K562 (cell line): ENCODE results near the gene CNGB1. TPM values are rescaled to one million over a fixed set of nuclear protein-coding genes. Genes with fewer than 3 reads are reported as not detected.

Experiments used
- ATAC-seq: fragments of 200-7000 bp; cut with Tn5 transposase; 3 replicates; pipeline ENCODE4 v1.9.1; 2020; ENCODE audit warnings: moderate library complexity
- BruUV-seq: library from RNA; stranded (reverse); fragments of 400-500 nt; replicated peaks from 2 replicates; lab custom pipeline; 2021; lab: Mats Ljungman, UMichigan
- CTCF ChIA-PET: fragments of 300-600 bp; formaldehyde crosslinking; extraction: SDS; loops from one replicate; lab custom pipeline; 2021; ENCODE audit warnings: low intra/inter-chr PET ratio; lab: Yijun Ruan, JAX
- POLR2A ChIA-PET: fragments of 300-600, 350-650 bp; sonication (Branson Sonifier 250); formaldehyde crosslinking; extraction: SDS; loops from one replicate; lab custom pipeline; 2021; ENCODE audit warnings: antibody characterized with exemption, inconsistent platforms; lab: Yijun Ruan, JAX
- DNase-seq, 4 experiments: peaks; one replicate each; pipeline versions ENCODE4 v3.0.0 to v3.0.0-alpha.2; 2011 to 2018; ENCODE audit warnings: low spot score in 3 of 4, mixed read lengths in 3 of 4; ENCODE audit errors: extremely low read depth in 1 of 4
- FAIRE-seq: peaks from 2 replicates; lab custom pipeline; 2011; peaks lifted over from hg19 to GRCh38; lab: Jason Lieb, UNC
- H2AFZ ChIP-seq: 2 replicates; pipeline ENCODE4 v1.6.0; 2011; ENCODE audit warnings: low read depth, low read length, control low read depth, inconsistent platforms
- H3K27ac ChIP-seq: fragments of 200-600 bp; 3 replicates; pipeline ENCODE4 v1.8.0; 2011; ENCODE audit warnings: low read depth, mild to moderate bottlenecking, control low read depth, inconsistent platforms, low read length, moderate library complexity, mixed read lengths; ENCODE audit errors: extremely low read depth
- H3K27me3 ChIP-seq, 2 experiments: fragments of 300-600 bp in 1 of 2; 2 replicates in 1 of 2; 3 replicates in 1 of 2; pipeline versions ENCODE4 v1.6.0 to v1.8.0; 2011; ENCODE audit warnings: inconsistent platforms in 2 of 2, low read length in 2 of 2, mild to moderate bottlenecking in 1 of 2, mixed read lengths in 1 of 2, moderate library complexity in 1 of 2; ENCODE audit not compliant: control insufficient read depth in 2 of 2, insufficient read depth in 2 of 2
- H3K36me3 ChIP-seq: fragments of 300-600 bp; 3 replicates; pipeline ENCODE4 v1.8.0; 2011; ENCODE audit warnings: mild to moderate bottlenecking, low read length, inconsistent platforms; ENCODE audit not compliant: control insufficient read depth, insufficient read depth
- H3K4me1 ChIP-seq, 2 experiments: fragments of 200-600 bp in 1 of 2; replicated peaks in 1 of 2; 2 replicates in 1 of 2; 3 replicates in 1 of 2; pipeline versions ENCODE4 v1.5.1 to v1.8.0; 2011; ENCODE audit warnings: inconsistent platforms in 2 of 2, low read length in 2 of 2, mild to moderate bottlenecking in 1 of 2, mixed read lengths in 1 of 2, moderate library complexity in 1 of 2; ENCODE audit not compliant: control insufficient read depth in 2 of 2, insufficient read depth in 2 of 2
- H3K4me2 ChIP-seq: 2 replicates; pipeline ENCODE4 v1.6.1; 2011; ENCODE audit warnings: low read length, control low read depth, inconsistent platforms, mixed read lengths; ENCODE audit not compliant: insufficient read depth
- H3K4me3 ChIP-seq: fragments of 200-600 bp; sonication (generic), shearing (Covaris generic); 2 replicates; pipeline ENCODE4 v1.5.1; 2016; ENCODE audit warnings: control low read depth, inconsistent platforms
- H3K79me2 ChIP-seq: fragments of 200-600 bp; 3 replicates; pipeline ENCODE4 v1.8.0; 2011; ENCODE audit warnings: low read length, inconsistent platforms; ENCODE audit not compliant: control insufficient read depth, insufficient read depth
- H3K9ac ChIP-seq, 2 experiments: 2 replicates each; pipeline versions ENCODE4 v1.6.0 to v1.6.1; 2011; ENCODE audit warnings: low read depth in 2 of 2, low read length in 2 of 2, control low read depth in 1 of 2, inconsistent platforms in 1 of 2, mild to moderate bottlenecking in 1 of 2, mixed read lengths in 1 of 2; ENCODE audit not compliant: insufficient read depth in 1 of 2
- H3K9me1 ChIP-seq: one replicate; pipeline ENCODE4 v1.6.0; 2011; ENCODE audit warnings: inconsistent platforms, mild to moderate bottlenecking, low read length, moderate library complexity; ENCODE audit not compliant: control insufficient read depth, insufficient read depth
- H3K9me3 ChIP-seq: replicated peaks from 2 replicates; pipeline ENCODE4 v1.5.1; 2011; ENCODE audit warnings: low read depth, low read length, inconsistent platforms; ENCODE audit not compliant: control insufficient read depth, insufficient read depth
- H4K20me1 ChIP-seq: replicated peaks from 2 replicates; pipeline ENCODE4 v1.6.1; 2011; ENCODE audit warnings: low read length, inconsistent platforms, mixed read lengths; ENCODE audit not compliant: control insufficient read depth, insufficient read depth
- AFF4 ChIP-seq: sonication (generic); formaldehyde crosslinking; IDR thresholded peaks from 2 replicates; pipeline ENCODE4 v1.8.0; 2023; ENCODE audit warnings: mild to moderate bottlenecking, missing genetic modification reagents
- ARID1B ChIP-seq: fragments of 450-650 bp; IDR thresholded peaks from 2 replicates; pipeline ENCODE4 v1.6.1; 2016; ENCODE audit warnings: antibody characterized with exemption, mild to moderate bottlenecking, inconsistent platforms
- CHD1 ChIP-seq: fragments of 200-600 bp; sonication (generic); IDR thresholded peaks from one replicate; pipeline ENCODE4 v1.6.1; 2012; ENCODE audit warnings: mild to moderate bottlenecking, moderate library complexity, low read length, inconsistent platforms
- FOXM1 ChIP-seq, 2 experiments: fragments of 450-650 bp in 1 of 2; sonication (generic) in 1 of 2; formaldehyde crosslinking in 1 of 2; IDR thresholded peaks; 2 replicates each; pipeline versions ENCODE4 v1.6.1 to v1.9.0; 2017 to 2022; ENCODE audit warnings: low read depth in 2 of 2, mild to moderate bottlenecking in 2 of 2, missing genetic modification reagents in 1 of 2, moderate library complexity in 1 of 2
- KLF10 ChIP-seq: fragments of 250-450 bp; sonication (Bioruptor Pico); IDR thresholded peaks from 2 replicates; pipeline ENCODE4 v1.6.1; 2021; ENCODE audit warnings: matching md5 sums
- NCOR1 ChIP-seq: fragments of 450-650 bp; IDR thresholded peaks from 2 replicates; pipeline ENCODE4 v1.6.1; 2016; ENCODE audit warnings: mild to moderate bottlenecking, moderate library complexity
- NR1H2 ChIP-seq: sonication (generic); formaldehyde crosslinking; IDR thresholded peaks from 2 replicates; pipeline ENCODE4 v1.4.0; 2020; ENCODE audit warnings: mild to moderate bottlenecking, missing genetic modification reagents
- RBBP5 ChIP-seq: fragments of 200-600 bp; sonication (generic); IDR thresholded peaks from 2 replicates; pipeline ENCODE4 v1.6.1; 2012; ENCODE audit warnings: borderline replicate concordance, mild to moderate bottlenecking, low read length, control low read depth, inconsistent platforms; ENCODE audit not compliant: insufficient read depth, poor library complexity, severe bottlenecking
- RBM25 ChIP-seq: fragments of 200-400 bp; formaldehyde crosslinking; IDR thresholded peaks from 2 replicates; pipeline ENCODE4 v1.6.1; 2018; ENCODE audit warnings: low read length, low read depth, moderate library complexity; ENCODE audit not compliant: severe bottlenecking
- THAP7 ChIP-seq: fragments of 250-450 bp; sonication (Bioruptor Pico); IDR thresholded peaks from 2 replicates; pipeline ENCODE4 v1.5.0; 2021
- TRIM24 ChIP-seq, 2 experiments: fragments of 450-650 bp; IDR thresholded peaks; 2 replicates each; pipeline ENCODE4 v1.6.1; 2016
- ZC3H11A ChIP-seq: IDR thresholded peaks from 2 replicates; pipeline ENCODE4 v1.6.1; 2012; ENCODE audit warnings: low read depth, low read length, improper control_type of control experiment
- ZFP36 ChIP-seq: fragments of 150-350 bp; IDR thresholded peaks from 2 replicates; pipeline ENCODE4 v1.6.1; 2018; ENCODE audit warnings: low read length, low read depth; ENCODE audit not compliant: partially characterized antibody
- WGBS: fragments of 100-300 bp; shearing (Covaris generic); methylation state at CpG from one replicate; pipeline ENCODE4 v1.1.6; 2016; ENCODE audit warnings: low coverage, mixed read lengths; ENCODE audit not compliant: insufficient coverage; ENCODE audit errors: missing lambda C conversion rate; 5-methylcytosine and 5-hydroxymethylcytosine counted together
- in situ Hi-C: fragments of 300-500 bp; cut with MboI; formaldehyde crosslinking; loops from 4 replicates; pipeline ENCODE4 v1.15.0; 2018; ENCODE audit warnings: inconsistent platforms, mixed read lengths
- intact Hi-C: fragments of 100-400 bp; cut with micrococcal nuclease; formaldehyde crosslinking; loops from 2 replicates; pipeline ENCODE4 v1.14.2; 2022
- polyA plus RNA-seq, 8 experiments: library from polyadenylated mRNA; depleted of rRNA in 4 of 8; stranded (reverse) in 5 of 8; unstranded in 3 of 8; fragments of >200 nt; fragmentation: Nextera tagmentation in 2 of 8; fragmentation: Illumina TruSeq in 1 of 8; extraction: Ambion mirVana in 2 of 8; extraction: Trizol in 1 of 8; gene quantifications; 2 replicates each; pipeline versions ENCODE4 v1.2.1 to v1.2.3, GENCODE V29; 2011 to 2014; ENCODE audit warnings: inconsistent platforms in 1 of 8, missing spikeins in 1 of 8
- total RNA-seq, 7 experiments: library from RNA; depleted of rRNA in 6 of 7; stranded (reverse); fragments of >200 nt in 6 of 7; fragmentation: Illumina TruSeq in 2 of 7; extraction: Trizol in 2 of 7; gene quantifications; 2 replicates each; pipeline versions ENCODE4 v1.2.1 to v1.2.3, GENCODE V29; 2011 to 2021; ENCODE audit warnings: low replicate concordance in 1 of 7

Gene CNGB1
- total and polyA plus RNA-seq, 9 of the 15 experiments (the other 6 are each of a cell fraction or from before 2014, with no cell fraction given), result not detected

GRCh38 chr16:57899771-57900661, 70.9 kb downstream of the CNGB1 start:
- ATAC-seq (peak; percentile 87), DNase-seq (peak; percentile 68 to 83 (median 82)), FAIRE-seq (peak; percentile 85)
- H3K9ac ChIP-seq, result no peak overlapping the region
- BruUV-seq, result no TSS peak
- intact Hi-C loops, result loop anchor here (1.0 to 10.0 kb wide), 5 partner anchors 101 to 755 kb away; partner anchors contain the start of genes ADGRG3 and USB1
- ChIA-PET POLR2A (interaction anchor here (0.5 kb wide), 1 partner anchor 160 kb away, joined by 3 read pairs; no protein-coding TSS in a partner anchor), CTCF (interaction anchor here (0.8 to 3.9 kb wide), 4 partner anchors 100 to 588 kb away, joined by 3 to 33 read pairs (median 4); partner anchors contain the start of genes USB1 and ZNF319)
- no peak overlapping the region for H3K4me3 ChIP-seq
- no peak overlapping the region for H2AFZ ChIP-seq
- WGBS, result 11% methylated on average over 12 of the region's 12 CpGs
- H3K9me3 ChIP-seq, result no peaks in the 10 kb centered on the region
- H3K4me2 ChIP-seq, result no peak overlapping the region
- no peaks in the 10 kb centered on the region; the same call in 1 of the 2 replicates for H4K20me1 ChIP-seq
- H3K9me1 ChIP-seq, result no peaks in the 10 kb centered on the region
- in situ Hi-C loops, result loop anchor here (5.0 to 10.0 kb wide), 2 partner anchors 102 to 195 kb away; partner anchors contain the start of genes USB1 and ZNF319
- peaks cover 2 to 8% of the 10 kb centered on the region in 2 experiments; a peak in 3 of 5 replicates for H3K4me1 ChIP-seq
- H3K79me2 ChIP-seq, result no peaks in the 10 kb centered on the region
- peaks cover 12 to 38% of the 10 kb centered on the region in 2 experiments; a peak in 4 of 5 replicates for H3K27me3 ChIP-seq
- H3K36me3 ChIP-seq, result no peaks in the 10 kb centered on the region
- H3K27ac ChIP-seq, result no peak overlapping the region
- no peak for TF ChIP-seq NR1H2 (CRISPR knock-in tag)
- peak; percentile 81 for TF ChIP-seq RBM25
- TF ChIP-seq ZFP36, result peak; percentile 93
- TF ChIP-seq NCOR1, result no peak
- TF ChIP-seq CHD1, result no peak
- TF ChIP-seq AFF4 (CRISPR knock-in tag), result no peak
- no peak for TF ChIP-seq THAP7 (CRISPR knock-in tag)
- TF ChIP-seq FOXM1 (IDR thresholded peaks at IDR 0.05; ENCODE audit: low read depth), result no peak
- TF ChIP-seq FOXM1 (CRISPR knock-in tag; IDR thresholded peaks at IDR 0.05; ENCODE audit: low read depth), result no peak
- TF ChIP-seq ZC3H11A, result no peak
- no peak for TF ChIP-seq RBBP5
- TF ChIP-seq TRIM24 (IDR thresholded peaks at IDR 0.05), result no peak
- TF ChIP-seq ARID1B, result no peak
- TF ChIP-seq KLF10, result no peak
